PC-9 (cell line): Measurements from ENCODE around the gene CLN6. TPM values are rescaled to one million over a fixed set of nuclear protein-coding genes. Genes with fewer than 3 reads are reported as not detected.

Experiments used
- BruUV-seq: library from RNA; stranded (reverse); fragments of 400-500 nt; replicated peaks from 2 replicates; lab custom pipeline; 2021; lab: Mats Ljungman, UMichigan
- CTCF ChIA-PET: fragments of 300-600 bp; sonication (Branson Sonifier 250); formaldehyde crosslinking; loops from one replicate; lab custom pipeline; 2022; ENCODE audit warnings: antibody characterized with exemption; lab: Charles Lee
- POLR2A ChIA-PET: fragments of 300-600 bp; sonication (Branson Sonifier 250); formaldehyde crosslinking; loops from one replicate; lab custom pipeline; 2022; ENCODE audit warnings: antibody characterized with exemption; ENCODE audit not compliant: unreplicated experiment; lab: Charles Lee
- DNase-seq, 2 experiments: peaks; one replicate each; pipeline versions ENCODE4 v3.0.0 to v3.0.0-alpha.2; 2015 to 2022; ENCODE audit warnings: mixed read lengths in 1 of 2
- H2AFZ ChIP-seq: fragments of 200-600 bp; sonication (generic); 2 replicates; pipeline ENCODE4 v1.8.1; 2017; ENCODE audit warnings: antibody characterized with exemption
- H3F3A ChIP-seq: fragments of 200-600 bp; sonication (generic); 2 replicates; pipeline ENCODE4 v1.8.1; 2017; ENCODE audit warnings: antibody characterized with exemption, mild to moderate bottlenecking, low read depth; ENCODE audit not compliant: insufficient read depth
- H3K27ac ChIP-seq: fragments of 200-600 bp; sonication (generic); 2 replicates; pipeline ENCODE4 v1.6.1; 2016; ENCODE audit warnings: mixed run types
- H3K27me3 ChIP-seq: fragments of 200-600 bp; sonication (generic); 2 replicates; pipeline ENCODE4 v1.6.1; 2016; ENCODE audit warnings: low read depth, mixed run types; ENCODE audit not compliant: insufficient read depth
- H3K36me3 ChIP-seq: fragments of 200-600 bp; sonication (generic); 2 replicates; pipeline ENCODE4 v1.6.1; 2016; ENCODE audit warnings: low read depth, mixed run types
- H3K4me1 ChIP-seq: fragments of 200-600 bp; sonication (generic); replicated peaks from 2 replicates; pipeline ENCODE4 v1.6.1; 2016; ENCODE audit warnings: mixed run types; ENCODE audit not compliant: insufficient read depth
- H3K4me2 ChIP-seq: fragments of 200-600 bp; sonication (generic); 2 replicates; pipeline ENCODE4 v1.6.1; 2017; ENCODE audit warnings: mixed run types
- H3K4me3 ChIP-seq: fragments of 200-600 bp; sonication (generic); 2 replicates; pipeline ENCODE4 v1.6.1; 2016; ENCODE audit warnings: mixed run types
- H3K79me2 ChIP-seq: fragments of 200-600 bp; sonication (generic); 2 replicates; pipeline ENCODE4 v1.6.1; 2017; ENCODE audit warnings: low read depth, mixed run types
- H3K9me2 ChIP-seq: fragments of 200-600 bp; sonication (generic); 2 replicates; pipeline ENCODE4 v1.8.1; 2017; ENCODE audit warnings: mild to moderate bottlenecking; ENCODE audit not compliant: insufficient read depth
- H3K9me3 ChIP-seq: fragments of 200-600 bp; sonication (generic); 2 replicates; pipeline ENCODE4 v1.8.1; 2016; ENCODE audit warnings: low read depth; ENCODE audit not compliant: insufficient read depth
- H4K20me1 ChIP-seq: fragments of 200-600 bp; sonication (generic); 2 replicates; pipeline ENCODE4 v1.8.1; 2017; ENCODE audit not compliant: insufficient read depth
- CTCF ChIP-seq: fragments of 200-600 bp; sonication (generic); conservative IDR thresholded peaks from 2 replicates; pipeline ENCODE4 v1.6.1; 2017; ENCODE audit warnings: mixed run types, antibody characterized with exemption, mild to moderate bottlenecking, moderate library complexity
- EZH2 ChIP-seq: fragments of 200-600 bp; sonication (generic); IDR thresholded peaks from 2 replicates; pipeline ENCODE4 v1.8.0; 2017; ENCODE audit warnings: antibody characterized with exemption, low read depth
- intact Hi-C: fragments of 100-400 bp; cut with micrococcal nuclease; formaldehyde crosslinking; loops from one replicate; pipeline ENCODE4 v1.10.0; 2022; ENCODE audit not compliant: unreplicated experiment
- total RNA-seq: library from RNA; stranded (reverse); gene quantifications from 2 replicates; pipeline ENCODE4 v1.2.3, GENCODE V29; 2021

The CLN6 gene
- total RNA-seq, 1 experiment from 2014 or later: 48.7 TPM

DNA sequence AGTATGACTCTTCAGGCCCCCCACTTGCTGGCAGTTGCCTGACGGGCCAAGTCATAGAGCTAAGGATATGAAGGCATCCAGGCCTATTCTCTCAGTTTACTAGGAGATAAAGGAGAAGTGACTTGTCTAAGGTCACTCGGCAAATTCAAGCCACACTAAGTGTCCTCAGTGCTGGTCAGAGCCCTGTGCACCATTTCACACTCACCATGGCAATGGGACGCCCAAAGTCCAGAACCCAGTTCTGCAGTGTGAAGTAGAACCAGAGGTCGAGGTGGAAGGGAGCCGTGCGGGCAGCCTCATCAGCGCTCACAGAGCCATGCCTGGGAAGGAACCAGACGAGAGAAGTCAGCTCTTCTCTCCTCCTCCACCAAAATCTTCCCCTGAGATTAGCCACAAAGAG is 11.2 kb downstream of the CLN6 start:
- Histone ChIP-seq H3K4me3 (no peak overlapping the region), H3K27me3 (no peaks in the 10 kb centered on the region), H3K36me3 (no peaks in the 10 kb centered on the region), H3K9me2 (no peaks in the 10 kb centered on the region), H3K4me1 (no peaks in the 10 kb centered on the region), H3F3A (no peaks in the 10 kb centered on the region), H3K4me2 (no peak overlapping the region), H3K79me2 (peaks cover 10% of the 10 kb centered on the region; the same call in 1 of the 2 replicates), H3K27ac (no peak overlapping the region), H2AFZ (no peak overlapping the region), H4K20me1 (no peaks in the 10 kb centered on the region), H3K9me3 (no peaks in the 10 kb centered on the region)
- ChIA-PET CTCF (no interaction called here), POLR2A (no interaction called here)
- DNase-seq: no peak
- BruUV-seq: no TSS peak
- TF ChIP-seq EZH2 (no peak), CTCF (no peak)
- intact Hi-C loops: no loop called here

- H3K4me3 ChIP-seq: no peak overlapping the region
- no peak for TF ChIP-seq EZH2
- no peak for TF ChIP-seq CTCF
These were observed 12.2 kb downstream of the CLN6 start for GRCh38 chr15:68217341-68217740.

DNA sequence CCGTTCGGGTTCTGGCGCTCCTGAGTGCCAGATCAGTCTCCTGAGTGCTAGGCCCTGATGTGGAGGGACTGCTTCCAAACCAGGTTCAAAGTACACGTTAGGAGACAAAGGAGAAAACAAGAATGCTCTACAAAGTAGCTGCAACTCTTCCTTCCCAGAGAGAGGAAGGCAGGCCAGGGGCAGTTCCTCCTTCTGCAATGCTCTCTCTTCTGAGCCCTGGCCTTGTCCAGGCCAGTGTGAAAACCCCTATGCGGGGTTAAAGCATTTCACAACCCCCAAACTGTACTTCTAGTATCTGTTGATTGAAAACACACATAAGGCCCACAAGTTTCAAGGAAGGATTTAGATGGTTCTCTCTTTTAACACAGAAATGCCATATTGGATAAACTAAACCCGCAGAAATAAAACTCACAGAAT is 14.7 kb downstream of the CLN6 start:
- intact Hi-C loops: no loop called here
- no peaks in the 10 kb centered on the region for H3K27me3 ChIP-seq
- POLR2A ChIA-PET: no interaction called here
- CTCF ChIA-PET: no interaction called here
- H3K9me2 ChIP-seq: no peaks in the 10 kb centered on the region
- no peak overlapping the region for H3K4me2 ChIP-seq
- no peaks in the 10 kb centered on the region for H3K9me3 ChIP-seq
- no peak overlapping the region for H3K4me3 ChIP-seq
- H2AFZ ChIP-seq: no peak overlapping the region
- H3K79me2 ChIP-seq: peaks cover 6% of the 10 kb centered on the region; the same call in 1 of the 2 replicates
- no peak for DNase-seq
- no peaks in the 10 kb centered on the region for H3F3A ChIP-seq
- no peaks in the 10 kb centered on the region for H4K20me1 ChIP-seq
- H3K36me3 ChIP-seq: no peaks in the 10 kb centered on the region
- BruUV-seq: no TSS peak
- H3K27ac ChIP-seq: no peak overlapping the region
- H3K4me1 ChIP-seq: no peaks in the 10 kb centered on the region
- TF ChIP-seq EZH2 (no peak), CTCF (no peak)

More at GRCh38 chr15:68217341-68217740, 12.2 kb downstream of the CLN6 start:
- Histone ChIP-seq H3K9me3 (no peaks in the 10 kb centered on the region), H3F3A (no peaks in the 10 kb centered on the region), H3K27me3 (no peaks in the 10 kb centered on the region), H3K27ac (no peak overlapping the region), H3K36me3 (no peaks in the 10 kb centered on the region), H3K4me2 (no peak overlapping the region), H4K20me1 (no peaks in the 10 kb centered on the region), H3K4me1 (no peaks in the 10 kb centered on the region), H3K79me2 (peaks cover 6% of the 10 kb centered on the region; the same call in 1 of the 2 replicates), H3K9me2 (no peaks in the 10 kb centered on the region), H2AFZ (no peak overlapping the region)
- BruUV-seq: no TSS peak
- CTCF ChIA-PET: no interaction called here
- POLR2A ChIA-PET: interaction anchor here (0.6 kb wide), 1 partner anchor 1067 kb away, joined by 7 read pairs; no protein-coding TSS in a partner anchor
- DNase-seq: no peak
- intact Hi-C loops: no loop called here
